Lower leg skin (tissue), 3 donors: ENCODE measurements around the gene NCKAP5.

Experiments used
- CTCF ChIP-seq, 3 donors: fragments of 450-650 bp; IDR thresholded peaks; one replicate each; pipeline ENCODE4 v1.5.1; 2016; ENCODE audit warnings: antibody characterized with exemption in 3 of 3, mild to moderate bottlenecking in 3 of 3, moderate library complexity in 2 of 3
- POLR2A ChIP-seq, 2 donors: fragments of 450-650 bp; IDR thresholded peaks; one replicate each; pipeline ENCODE4 v1.6.1; 2016 to 2017; ENCODE audit warnings: antibody characterized with exemption in 2 of 2, mild to moderate bottlenecking in 1 of 2, moderate library complexity in 1 of 2

- TF ChIP-seq CTCF (IDR thresholded peaks at IDR 0.05) (no peak), POLR2A (IDR thresholded peaks at IDR 0.05) (no peak)
Observed at GRCh38 chr2:132943829-132944228, 624.4 kb downstream of the NCKAP5 start.
